H1 (cell line): Measurements from ENCODE around the gene CEP85. TPM values are rescaled to one million over a fixed set of nuclear protein-coding genes. Genes with fewer than 3 reads are reported as not detected.

Experiments used
- CTCF ChIA-PET: fragments of 300-600 bp; sonication (Branson Sonifier 250); formaldehyde crosslinking; loops from one replicate; lab custom pipeline; 2021; ENCODE audit not compliant: partially characterized antibody; lab: Charles Lee
- POLR2A ChIA-PET: fragments of 300-600 bp; sonication (Branson Sonifier 250); formaldehyde crosslinking; loops from one replicate; lab custom pipeline; 2021; ENCODE audit warnings: inconsistent platforms; ENCODE audit not compliant: partially characterized antibody; lab: Charles Lee
- DNase-seq, 2 experiments: peaks; one replicate each; pipeline versions ENCODE4 v3.0.0 to v3.0.0-alpha.2; 2010 to 2022; ENCODE audit warnings: low spot score in 2 of 2, low read depth in 1 of 2, mixed read lengths in 1 of 2
- FAIRE-seq: peaks from 2 replicates; lab custom pipeline; 2011; peaks lifted over from hg19 to GRCh38; lab: Jason Lieb, UNC
- H2AFZ ChIP-seq: 2 replicates; pipeline ENCODE4 v1.8.1; 2012; ENCODE audit warnings: low read length, inconsistent platforms
- H2AK5ac ChIP-seq: 2 replicates; pipeline ENCODE4 v1.6.1; 2013; ENCODE audit warnings: low read depth, low read length
- H2BK120ac ChIP-seq: replicated peaks from 2 replicates; pipeline ENCODE3; 2013; ENCODE audit warnings: low read depth, low read length, inconsistent platforms
- H2BK12ac ChIP-seq: 2 replicates; pipeline ENCODE4 v1.6.1; 2013; ENCODE audit warnings: low read depth, low read length
- H2BK15ac ChIP-seq: 2 replicates; pipeline ENCODE4 v1.6.1; 2013; ENCODE audit warnings: low read length
- H2BK20ac ChIP-seq: 2 replicates; pipeline ENCODE4 v1.6.1; 2013; ENCODE audit warnings: low read length
- H2BK5ac ChIP-seq: 2 replicates; pipeline ENCODE4 v1.6.1; 2013; ENCODE audit warnings: low read depth, low read length
- H3K14ac ChIP-seq: 2 replicates; pipeline ENCODE4 v1.6.1; 2013; ENCODE audit warnings: inconsistent platforms; ENCODE audit not compliant: insufficient read length
- H3K18ac ChIP-seq: 2 replicates; pipeline ENCODE4 v1.6.1; 2013; ENCODE audit warnings: low read length; ENCODE audit errors: extremely low read depth
- H3K23ac ChIP-seq: 2 replicates; pipeline ENCODE4 v1.6.1; 2013; ENCODE audit warnings: inconsistent platforms; ENCODE audit not compliant: insufficient read length
- H3K23me2 ChIP-seq: 2 replicates; pipeline ENCODE4 v1.6.1; 2013; ENCODE audit warnings: low read depth, low read length
- H3K27ac ChIP-seq: 2 replicates; pipeline ENCODE4 v1.6.1; 2011; ENCODE audit warnings: low read depth, low read length, inconsistent platforms
- H3K27me3 ChIP-seq, 4 experiments: replicated peaks in 1 of 4; 1 replicate in 1 of 4; 2 replicates in 3 of 4; pipeline versions ENCODE4 v1.6.1 to v1.8.1; 2011 to 2013; ENCODE audit warnings: low read length in 3 of 4, mild to moderate bottlenecking in 3 of 4, inconsistent platforms in 2 of 4, mixed read lengths in 2 of 4, moderate library complexity in 1 of 4; ENCODE audit not compliant: control insufficient read depth in 3 of 4, insufficient read depth in 3 of 4; ENCODE audit errors: extremely low read depth in 1 of 4
- H3K36me3 ChIP-seq, 4 experiments: 2 replicates each; pipeline versions ENCODE4 v1.6.1 to v1.8.1; 2011 to 2013; ENCODE audit warnings: mild to moderate bottlenecking in 4 of 4, low read length in 3 of 4, moderate library complexity in 2 of 4, control low read depth in 1 of 4, inconsistent platforms in 1 of 4; ENCODE audit not compliant: insufficient read depth in 4 of 4, control insufficient read depth in 2 of 4
- H3K4ac ChIP-seq: replicated peaks from 2 replicates; pipeline ENCODE3; 2013; ENCODE audit warnings: low read length, low read depth, mixed read lengths, inconsistent platforms; ENCODE audit not compliant: insufficient read length
- H3K4me1 ChIP-seq, 4 experiments: replicated peaks in 1 of 4; 1 replicate in 1 of 4; 2 replicates in 3 of 4; pipeline versions ENCODE4 v1.6.1 to v1.8.1; 2011 to 2013; ENCODE audit warnings: low read length in 3 of 4, inconsistent platforms in 2 of 4, mixed read lengths in 1 of 4; ENCODE audit not compliant: insufficient read depth in 4 of 4, control insufficient read depth in 3 of 4
- H3K4me2 ChIP-seq, 2 experiments: 2 replicates each; pipeline versions ENCODE4 v1.6.1 to v1.8.1; 2011 to 2013; ENCODE audit warnings: low read depth in 2 of 2, low read length in 2 of 2, control low read depth in 1 of 2, inconsistent platforms in 1 of 2, mild to moderate bottlenecking in 1 of 2; ENCODE audit not compliant: insufficient read depth in 1 of 2
- H3K4me3 ChIP-seq, 4 experiments: fragments of 200-600, 300-600 bp in 1 of 4; sonication (generic), shearing (Covaris generic), sonication (Bioruptor Twin) in 1 of 4; 2 replicates each; pipeline versions ENCODE4 v1.5.1 to v1.8.1; 2011 to 2016; ENCODE audit warnings: low read length in 4 of 4, low read depth in 3 of 4, control low read depth in 2 of 4, inconsistent platforms in 2 of 4, mild to moderate bottlenecking in 2 of 4, mixed read lengths in 1 of 4, moderate library complexity in 1 of 4; ENCODE audit not compliant: insufficient read depth in 2 of 4; ENCODE audit errors: extremely low read depth in 1 of 4
- H3K56ac ChIP-seq: replicated peaks from 2 replicates; pipeline ENCODE3; 2013; ENCODE audit warnings: low read depth, mild to moderate bottlenecking, mixed read lengths, low read length, inconsistent platforms; ENCODE audit not compliant: insufficient read length
- H3K79me1 ChIP-seq: 2 replicates; pipeline ENCODE4 v1.6.1; 2013; ENCODE audit warnings: low read depth, low read length, control low read depth
- H3K79me2 ChIP-seq, 2 experiments: 2 replicates each; pipeline versions ENCODE4 v1.6.1 to v1.8.1; 2012 to 2013; ENCODE audit warnings: low read length in 2 of 2, mild to moderate bottlenecking in 2 of 2, inconsistent platforms in 1 of 2; ENCODE audit not compliant: insufficient read depth in 2 of 2, control insufficient read depth in 1 of 2
- H3K9ac ChIP-seq, 4 experiments: replicated peaks in 1 of 4; 1 replicate in 1 of 4; 2 replicates in 3 of 4; pipeline versions ENCODE4 v1.6.1 to v1.8.1; 2011 to 2013; ENCODE audit warnings: low read depth in 3 of 4, low read length in 3 of 4, control low read depth in 2 of 4, mild to moderate bottlenecking in 2 of 4, moderate library complexity in 2 of 4, inconsistent platforms in 1 of 4; ENCODE audit errors: extremely low read depth in 1 of 4
- H3K9me3 ChIP-seq, 2 experiments: 2 replicates each; pipeline versions ENCODE4 v1.6.1 to v1.8.1; 2012 to 2013; ENCODE audit warnings: mild to moderate bottlenecking in 2 of 2, moderate library complexity in 2 of 2, control low read depth in 1 of 2, inconsistent platforms in 1 of 2, low read depth in 1 of 2, low read length in 1 of 2, mixed read lengths in 1 of 2; ENCODE audit not compliant: insufficient read depth in 2 of 2
- H4K20me1 ChIP-seq, 2 experiments: replicated peaks in 1 of 2; 2 replicates each; pipeline versions ENCODE3 to v1.8.1; 2011 to 2013; ENCODE audit warnings: inconsistent platforms in 2 of 2, low read length in 2 of 2, mild to moderate bottlenecking in 1 of 2; ENCODE audit not compliant: insufficient read depth in 2 of 2, control insufficient read depth in 1 of 2
- H4K5ac ChIP-seq: 2 replicates; pipeline ENCODE4 v1.6.1; 2013; ENCODE audit warnings: low read length, low read depth, mixed read lengths, inconsistent platforms; ENCODE audit not compliant: insufficient read length
- H4K8ac ChIP-seq: 2 replicates; pipeline ENCODE4 v1.8.0; 2013; ENCODE audit warnings: mild to moderate bottlenecking, moderate library complexity, low read length, inconsistent platforms; ENCODE audit not compliant: insufficient read depth; ENCODE audit errors: extremely low read depth
- H4K91ac ChIP-seq: replicated peaks from 2 replicates; pipeline ENCODE3; 2013; ENCODE audit warnings: low read length, mixed read lengths, inconsistent platforms; ENCODE audit not compliant: insufficient read length
- GABPA ChIP-seq: IDR thresholded peaks from 2 replicates; pipeline ENCODE4 v1.6.1; 2011; ENCODE audit warnings: mild to moderate bottlenecking, low read length, moderate library complexity, borderline replicate concordance; ENCODE audit not compliant: insufficient read depth
- KDM5A ChIP-seq: fragments of 200-600 bp; IDR thresholded peaks from 2 replicates; pipeline ENCODE4 v1.7.1; 2012; ENCODE audit warnings: mild to moderate bottlenecking, low read length, inconsistent platforms, mixed read lengths
- TAF7 ChIP-seq: optimal IDR thresholded peaks from 2 replicates; pipeline ENCODE3; 2011; ENCODE audit warnings: low read depth, mild to moderate bottlenecking, inconsistent platforms, low read length, moderate library complexity, borderline replicate concordance
- whole genome bisulfite sequencing, 2 experiments: shearing (Covaris generic) in 1 of 2; methylation state at CpG; one replicate each; pipeline versions ENCODE4 v1.1.6 to v1.1.7; 2013 to 2015; ENCODE audit warnings: low lambda C conversion rate in 2 of 2, mixed read lengths in 2 of 2, inconsistent platforms in 1 of 2, low coverage in 1 of 2, missing lambda C conversion rate in 1 of 2; ENCODE audit not compliant: insufficient replicate concordance in 2 of 2, insufficient coverage in 1 of 2, insufficient read length in 1 of 2; ENCODE audit errors: extremely low coverage in 1 of 2, missing lambda C conversion rate in 1 of 2; 5-methylcytosine and 5-hydroxymethylcytosine counted together
- polyA plus RNA-seq, 7 experiments: library from polyadenylated mRNA; depleted of rRNA in 3 of 7; stranded (reverse) in 5 of 7; unstranded in 2 of 7; fragments of >200 nt in 5 of 7; fragments of 200-250 nt in 2 of 7; gene quantifications; 1 replicate in 5 of 7; 2 replicates in 1 of 7; 4 replicates in 1 of 7; pipeline versions ENCODE4 v1.2.1 to v1.2.3, GENCODE V29; 2011 to 2013; ENCODE audit warnings: missing spikeins in 2 of 7, mixed read lengths in 2 of 7
- total RNA-seq: library from RNA; stranded (reverse); fragmentation: NEBNext Ultra II Directional; extraction: Animal tissue kit (Norgen Biotek cat#: 25700); gene quantifications from 2 replicates; pipeline ENCODE4 v1.2.1, GENCODE V29; 2021
- TF ChIP-seq, protein P1 (sequence below): IDR thresholded peaks from 2 replicates; pipeline ENCODE4 v1.6.1; 2012; ENCODE audit warnings: inconsistent platforms

CEP85 gene
- total and polyA plus RNA-seq, 2 of the 8 experiments (the other 6 are each of a cell fraction or from before 2014, with no cell fraction given): 40.4 to 43.7 TPM

DNA sequence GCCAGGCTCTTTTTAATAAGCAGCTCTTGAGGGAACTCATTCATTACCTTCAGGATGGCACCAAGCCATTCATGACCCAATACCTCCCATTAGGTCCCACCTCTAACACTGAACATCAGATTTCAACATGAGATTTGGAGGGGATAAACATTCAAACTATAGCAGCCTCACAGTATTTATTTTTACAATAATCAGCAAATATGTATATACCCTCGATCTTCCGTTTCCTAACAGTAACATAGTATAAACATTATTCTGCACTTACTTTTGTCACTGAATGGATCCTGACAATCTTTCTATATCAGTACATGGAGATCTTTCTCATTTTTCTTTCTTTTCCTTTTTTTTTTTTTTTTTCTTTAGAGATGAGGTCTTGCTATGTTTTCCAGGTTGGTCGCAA, 38.2 kb upstream of the CEP85 start:
- no peak overlapping the region for H2BK15ac ChIP-seq
- WGBS, 2 experiments: 77% methylated on average over 2 of the region's 3 CpGs; no CpG with 5 or more reads in 1 of the 2 experiments
- no peak for FAIRE-seq
- no peak overlapping the region for H3K4me3 ChIP-seq
- no peak overlapping the region for H3K18ac ChIP-seq
- no peak overlapping the region for H2BK12ac ChIP-seq
- no peak overlapping the region for H4K8ac ChIP-seq
- no peak overlapping the region for H2BK5ac ChIP-seq
- no peak overlapping the region for H3K9ac ChIP-seq
- no peak overlapping the region for H3K27ac ChIP-seq
- no peak overlapping the region for H3K14ac ChIP-seq
- POLR2A ChIA-PET: no interaction called here
- H3K4me1 ChIP-seq: peaks cover 0 to 4% (median 4%) of the 10 kb centered on the region in 4 experiments; a peak in 5 of 7 replicates
- no peak overlapping the region for H4K5ac ChIP-seq
- H2BK120ac ChIP-seq: no peak overlapping the region
- H3K79me1 ChIP-seq: no peaks in the 10 kb centered on the region
- no peaks in the 10 kb centered on the region for H3K9me3 ChIP-seq
- H3K56ac ChIP-seq: no peak overlapping the region
- H3K27me3 ChIP-seq: no peaks in the 10 kb centered on the region
- H4K91ac ChIP-seq: no peak overlapping the region
- H3K36me3 ChIP-seq: no peaks in the 10 kb centered on the region
- H3K23ac ChIP-seq: no peak overlapping the region
- H2AFZ ChIP-seq: no peak overlapping the region
- CTCF ChIA-PET: interaction anchor here (0.6 to 1.8 kb wide), 3 partner anchors 22 to 50 kb away, joined by 3 read pairs; no protein-coding TSS in a partner anchor
- no peaks in the 10 kb centered on the region for H4K20me1 ChIP-seq
- DNase-seq: no peak
- TF ChIP-seq, protein P1, sequence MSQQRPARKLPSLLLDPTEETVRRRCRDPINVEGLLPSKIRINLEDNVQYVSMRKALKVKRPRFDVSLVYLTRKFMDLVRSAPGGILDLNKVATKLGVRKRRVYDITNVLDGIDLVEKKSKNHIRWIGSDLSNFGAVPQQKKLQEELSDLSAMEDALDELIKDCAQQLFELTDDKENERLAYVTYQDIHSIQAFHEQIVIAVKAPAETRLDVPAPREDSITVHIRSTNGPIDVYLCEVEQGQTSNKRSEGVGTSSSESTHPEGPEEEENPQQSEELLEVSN: no peak
- no peak for TF ChIP-seq GABPA
- no peak for TF ChIP-seq KDM5A
- no peak for TF ChIP-seq TAF7
- TF ChIP-seq, all 59 proteins: peak for 0
- no peak overlapping the region for H3K4me2 ChIP-seq
- H2BK20ac ChIP-seq: no peak overlapping the region
- no peaks in the 10 kb centered on the region; the same call in 1 of the 2 replicates for H3K23me2 ChIP-seq
- no peak overlapping the region for H2AK5ac ChIP-seq
- no peaks in the 10 kb centered on the region for H3K79me2 ChIP-seq
- H3K4ac ChIP-seq: no peak overlapping the region
